Esophagus muscularis mucosa (tissue), 4 donors: ENCODE data around the gene PIK3R6.

Experiments used
- CTCF ChIP-seq, 3 experiments: fragments of 200-600 bp in 2 of 3; fragments of 450-650 bp in 1 of 3; sonication (generic) in 2 of 3; IDR thresholded peaks; one replicate each; pipeline ENCODE4 v1.5.1; 2017 to 2019; ENCODE audit warnings: antibody characterized with exemption in 3 of 3, mild to moderate bottlenecking in 2 of 3, moderate library complexity in 1 of 3
- EP300 ChIP-seq: sonication (generic); formaldehyde crosslinking; IDR thresholded peaks from one replicate; pipeline ENCODE4 v1.6.1; 2017; ENCODE audit warnings: antibody characterized with exemption
- POLR2A ChIP-seq: fragments of 450-650 bp; IDR thresholded peaks from one replicate; pipeline ENCODE4 v1.6.1; 2017; ENCODE audit warnings: antibody characterized with exemption, moderate library complexity, mild to moderate bottlenecking, low read depth
- POLR2AphosphoS5 ChIP-seq, 2 donors: sonication (generic); formaldehyde crosslinking; IDR thresholded peaks; one replicate each; pipeline ENCODE4 v1.6.1; 2017; ENCODE audit warnings: antibody characterized with exemption in 2 of 2

- TF ChIP-seq CTCF (IDR thresholded peaks at IDR 0.05) (no peak), POLR2AphosphoS5 (IDR thresholded peaks at IDR 0.05) (no peak), POLR2A (no peak), EP300 (no peak)
Measured at GRCh38 chr17:8798846-8799569, 68.5 kb downstream of the PIK3R6 start, which contains the start of gene MFSD6L.
